IMR-90 (cell line): ENCODE measurements around the gene ACOT7. TPM values are rescaled to one million over a fixed set of nuclear protein-coding genes. Genes with fewer than 3 reads are reported as not detected.

Experiments used
- ATAC-seq: fragments of 200-7000 bp; cut with Tn5 transposase; 2 replicates; pipeline ENCODE4 v1.9.1; 2020; ENCODE audit warnings: low read depth, mild to moderate bottlenecking, moderate library complexity
- BruUV-seq: library from RNA; stranded (reverse); fragments of 400-500 nt; replicated peaks from 2 replicates; lab custom pipeline; 2021; lab: Mats Ljungman, UMichigan
- CTCF ChIA-PET: fragments of 300-600 bp; formaldehyde crosslinking; extraction: SDS; loops from one replicate; lab custom pipeline; 2021; ENCODE audit warnings: antibody characterized with exemption; lab: Yijun Ruan, JAX
- POLR2A ChIA-PET: fragments of 300-600 bp; sonication (Branson Sonifier 250); formaldehyde crosslinking; loops from one replicate; lab custom pipeline; 2022; ENCODE audit warnings: antibody characterized with exemption; ENCODE audit not compliant: unreplicated experiment; lab: Charles Lee
- DNase-seq: peaks from one replicate; pipeline ENCODE4 v3.0.0; 2013
- H2AFZ ChIP-seq: replicated peaks from 2 replicates; pipeline ENCODE3; 2013; ENCODE audit warnings: low read length, mild to moderate bottlenecking; ENCODE audit not compliant: poor library complexity
- H2AK5ac ChIP-seq: 2 replicates; pipeline ENCODE4 v1.6.1; 2013; ENCODE audit warnings: low read depth, low read length, inconsistent platforms
- H2AK9ac ChIP-seq: replicated peaks from 2 replicates; pipeline ENCODE3; 2013; ENCODE audit warnings: mild to moderate bottlenecking, low read depth, low read length, moderate library complexity; ENCODE audit not compliant: poor library complexity
- H2BK120ac ChIP-seq: 2 replicates; pipeline ENCODE4 v1.6.1; 2013; ENCODE audit warnings: low read depth, low read length, inconsistent platforms
- H2BK15ac ChIP-seq: 3 replicates; pipeline ENCODE4 v1.6.1; 2013; ENCODE audit warnings: low read depth, low read length, inconsistent platforms
- H2BK20ac ChIP-seq: 2 replicates; pipeline ENCODE4 v1.6.1; 2013; ENCODE audit warnings: low read depth, mild to moderate bottlenecking, inconsistent platforms, low read length, moderate library complexity
- H2BK5ac ChIP-seq: 2 replicates; pipeline ENCODE4 v1.6.1; 2013; ENCODE audit warnings: mild to moderate bottlenecking, low read depth, low read length, inconsistent platforms; ENCODE audit not compliant: poor library complexity, severe bottlenecking
- H3K14ac ChIP-seq: replicated peaks from 2 replicates; pipeline ENCODE4 v1.6.1; 2013; ENCODE audit warnings: low read depth, low read length, inconsistent platforms
- H3K18ac ChIP-seq: 2 replicates; pipeline ENCODE4 v1.6.1; 2013; ENCODE audit warnings: low read depth, low read length, control low read depth
- H3K23ac ChIP-seq: 2 replicates; pipeline ENCODE4 v1.6.1; 2013; ENCODE audit warnings: low read depth, low read length, inconsistent platforms
- H3K27ac ChIP-seq: 2 replicates; pipeline ENCODE4 v1.5.1; 2013; ENCODE audit warnings: mild to moderate bottlenecking, control low read depth, low read length; ENCODE audit not compliant: insufficient read depth
- H3K27me3 ChIP-seq: 2 replicates; pipeline ENCODE4 v1.6.1; 2013; ENCODE audit warnings: low read length; ENCODE audit not compliant: control insufficient read depth, insufficient read depth
- H3K36me3 ChIP-seq: 2 replicates; pipeline ENCODE4 v1.6.1; 2013; ENCODE audit warnings: low read length, mixed read lengths; ENCODE audit not compliant: control insufficient read depth, insufficient read depth
- H3K4ac ChIP-seq: 2 replicates; pipeline ENCODE4 v1.6.1; 2013; ENCODE audit warnings: low read depth, low read length, inconsistent platforms
- H3K4me1 ChIP-seq: 2 replicates; pipeline ENCODE4 v1.6.1; 2013; ENCODE audit warnings: low read length, mixed read lengths; ENCODE audit not compliant: control insufficient read depth, insufficient read depth
- H3K4me2 ChIP-seq: 2 replicates; pipeline ENCODE4 v1.6.1; 2013; ENCODE audit warnings: low read depth, mild to moderate bottlenecking, control low read depth, low read length, moderate library complexity
- H3K4me3 ChIP-seq: 2 replicates; pipeline ENCODE4 v1.5.1; 2013; ENCODE audit warnings: low read depth, mild to moderate bottlenecking, control low read depth, low read length, moderate library complexity; ENCODE audit not compliant: insufficient read depth
- H3K56ac ChIP-seq: 2 replicates; pipeline ENCODE4 v1.6.1; 2013; ENCODE audit warnings: low read length, inconsistent platforms; ENCODE audit not compliant: insufficient read depth; ENCODE audit errors: extremely low read depth
- H3K79me1 ChIP-seq, 2 experiments: 2 replicates each; pipeline ENCODE4 v1.6.1; 2013; ENCODE audit warnings: low read length in 2 of 2, inconsistent platforms in 1 of 2, low read depth in 1 of 2
- H3K9ac ChIP-seq: 2 replicates; pipeline ENCODE4 v1.6.1; 2013; ENCODE audit warnings: low read depth, low read length, control low read depth
- H3K9me1 ChIP-seq: 2 replicates; pipeline ENCODE4 v1.6.1; 2013; ENCODE audit warnings: low read length, inconsistent platforms; ENCODE audit not compliant: insufficient read depth
- H3K9me3 ChIP-seq: 2 replicates; pipeline ENCODE4 v1.6.1; 2013; ENCODE audit warnings: low read length; ENCODE audit not compliant: control insufficient read depth, insufficient read depth
- H4K20me1 ChIP-seq: 2 replicates; pipeline ENCODE4 v1.6.1; 2013; ENCODE audit warnings: low read length, inconsistent platforms; ENCODE audit not compliant: insufficient read depth
- H4K5ac ChIP-seq: 2 replicates; pipeline ENCODE4 v1.6.1; 2013; ENCODE audit warnings: mild to moderate bottlenecking, low read depth, low read length, control low read depth
- H4K8ac ChIP-seq, 2 experiments: 2 replicates each; pipeline ENCODE4 v1.6.1; 2013; ENCODE audit warnings: low read depth in 2 of 2, low read length in 2 of 2, control low read depth in 1 of 2, inconsistent platforms in 1 of 2
- H4K91ac ChIP-seq: 2 replicates; pipeline ENCODE4 v1.6.1; 2013; ENCODE audit warnings: low read depth, low read length, inconsistent platforms; ENCODE audit not compliant: insufficient read depth
- BHLHE40 ChIP-seq: fragments of 150-350 bp; IDR thresholded peaks from 2 replicates; pipeline ENCODE4 v1.6.1; 2016; ENCODE audit warnings: mild to moderate bottlenecking, low read depth, low read length
- CEBPB ChIP-seq: IDR thresholded peaks from 2 replicates; pipeline ENCODE4 v1.6.1; 2012; ENCODE audit warnings: low read depth, low read length, improper control_type of control experiment
- CHD1 ChIP-seq: IDR thresholded peaks from 2 replicates; pipeline ENCODE4 v1.6.1; 2012; ENCODE audit warnings: low read depth, low read length, improper control_type of control experiment
- ELK1 ChIP-seq: fragments of 150-350 bp; IDR thresholded peaks from 2 replicates; pipeline ENCODE4 v1.6.1; 2016; ENCODE audit warnings: low read depth, mild to moderate bottlenecking, low read length, moderate library complexity, borderline replicate concordance
- FOS ChIP-seq: fragments of 150-350 bp; IDR thresholded peaks from 2 replicates; pipeline ENCODE4 v1.6.1; 2016; ENCODE audit warnings: low read depth, low read length
- MAZ ChIP-seq: IDR thresholded peaks from 2 replicates; pipeline ENCODE4 v1.6.1; 2012; ENCODE audit warnings: low read depth, mild to moderate bottlenecking, low read length, improper control_type of control experiment, moderate library complexity, borderline replicate concordance
- NFE2L2 ChIP-seq: fragments of 150-350 bp; IDR thresholded peaks from 2 replicates; pipeline ENCODE4 v1.6.1; 2016; ENCODE audit warnings: low read depth, mild to moderate bottlenecking, low read length
- RAD21 ChIP-seq: IDR thresholded peaks from 2 replicates; pipeline ENCODE4 v1.6.1; 2012; ENCODE audit warnings: low read length, improper control_type of control experiment
- RFX5 ChIP-seq: IDR thresholded peaks from 2 replicates; pipeline ENCODE4 v1.8.0; 2012; ENCODE audit warnings: low read depth, mild to moderate bottlenecking, low read length, moderate library complexity
- SMC3 ChIP-seq: fragments of 150-350 bp; IDR thresholded peaks from 2 replicates; pipeline ENCODE4 v1.6.1; 2016; ENCODE audit warnings: low read depth, mild to moderate bottlenecking, antibody characterized with exemption, low read length, moderate library complexity
- WGBS, 2 experiments: methylation state at CpG; one replicate each; pipeline versions ENCODE4 v1.1.5 to v1.1.7; 2013; ENCODE audit warnings: missing lambda C conversion rate in 2 of 2; ENCODE audit not compliant: insufficient read length in 1 of 2; ENCODE audit errors: extremely low coverage in 2 of 2; 5-methylcytosine and 5-hydroxymethylcytosine counted together
- dilution Hi-C: fragments of 300-500 bp; cut with HindIII; formaldehyde crosslinking; loops from one replicate; pipeline ENCODE4 v1.14.3; 2018; ENCODE audit warnings: low sequenced_read_pairs; ENCODE audit not compliant: unreplicated experiment
- in situ Hi-C: fragments of 300-500 bp; cut with MboI; formaldehyde crosslinking; loops from 3 replicates; pipeline ENCODE4 v1.14.3; 2019; ENCODE audit warnings: low sequenced_read_pairs, inconsistent platforms, mixed read lengths
- intact Hi-C: fragments of 100-400 bp; cut with micrococcal nuclease; formaldehyde crosslinking; loops from 2 replicates; pipeline ENCODE4 v1.10.0; 2022
- polyA plus RNA-seq, 3 experiments: library from polyadenylated mRNA; depleted of rRNA; stranded (reverse); fragments of >200 nt; gene quantifications; 2 replicates each; pipeline ENCODE4 v1.2.3, GENCODE V29; 2012; ENCODE audit warnings: low replicate concordance in 1 of 3
- total RNA-seq: library from RNA; depleted of rRNA; stranded (reverse); fragments of >200 nt; gene quantifications from 2 replicates; pipeline ENCODE4 v1.2.3, GENCODE V29; 2012
- TF ChIP-seq, protein P1 (sequence below): conservative IDR thresholded peaks from 2 replicates; pipeline ENCODE4 v1.5.1; 2012; ENCODE audit warnings: mild to moderate bottlenecking, low read depth, low read length, improper control_type of control experiment
- TF ChIP-seq, protein P2 (sequence below): fragments of 150-350 bp; IDR thresholded peaks from 2 replicates; pipeline ENCODE4 v1.6.1; 2017; ENCODE audit warnings: mild to moderate bottlenecking, antibody characterized with exemption, low read length, low read depth

The ACOT7 gene
- total and polyA plus RNA-seq, 2 of the 4 experiments (the other 2 are of a cell fraction) = 51.6 to 242 TPM

DNA sequence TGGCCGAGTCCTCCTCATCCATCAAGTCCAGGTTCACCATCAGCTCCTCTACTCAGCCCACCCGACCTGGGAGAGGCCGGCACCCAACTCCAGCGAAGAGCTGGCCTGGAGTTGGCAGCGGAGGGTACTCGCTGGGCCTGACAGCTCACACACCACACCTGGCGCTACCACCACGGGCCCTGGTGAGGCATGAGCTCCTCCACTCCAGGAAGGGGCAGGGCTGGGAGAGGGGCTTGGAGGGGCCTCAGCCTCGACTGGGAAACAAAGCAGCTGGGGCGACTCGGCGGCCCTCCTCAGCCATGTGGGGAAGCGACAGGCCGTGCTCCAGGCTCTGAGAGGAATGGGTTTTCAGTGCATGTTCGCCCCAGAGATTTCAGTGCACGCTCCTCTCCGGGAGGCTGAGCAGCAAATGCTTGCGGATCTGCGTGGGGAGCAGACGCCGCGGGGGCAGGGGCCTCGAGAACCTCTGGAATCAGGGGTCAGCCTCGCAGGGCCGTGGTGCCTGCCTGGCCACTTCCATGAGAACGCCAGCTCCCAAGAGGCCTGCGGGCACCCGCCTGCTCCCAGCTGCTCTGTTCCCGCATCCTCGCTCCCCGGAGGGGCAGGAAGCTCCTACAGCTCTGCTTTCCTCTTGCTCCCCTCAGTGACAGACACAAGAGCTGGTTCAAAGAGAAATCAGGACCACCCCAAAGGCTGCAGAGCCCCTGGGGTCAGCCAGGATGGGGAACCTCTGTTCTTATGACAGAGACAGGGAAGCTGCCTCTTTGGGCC, 113.8 kb downstream of the ACOT7 start:
- no peak overlapping the region for H3K4me3 ChIP-seq
- no peak overlapping the region for H4K8ac ChIP-seq
- H2BK20ac ChIP-seq = no peak overlapping the region
- no peak overlapping the region for H4K5ac ChIP-seq
- no peaks in the 10 kb centered on the region for H3K9me3 ChIP-seq
- intact Hi-C loops = no loop called here
- TF ChIP-seq RAD21 (no peak), FOS (no peak), BHLHE40 (no peak), NFE2L2 (no peak), RFX5 (no peak), CHD1 (no peak), SMC3 (no peak), CEBPB (no peak), MAZ (no peak), ELK1 (no peak)
- TF ChIP-seq, protein P1, sequence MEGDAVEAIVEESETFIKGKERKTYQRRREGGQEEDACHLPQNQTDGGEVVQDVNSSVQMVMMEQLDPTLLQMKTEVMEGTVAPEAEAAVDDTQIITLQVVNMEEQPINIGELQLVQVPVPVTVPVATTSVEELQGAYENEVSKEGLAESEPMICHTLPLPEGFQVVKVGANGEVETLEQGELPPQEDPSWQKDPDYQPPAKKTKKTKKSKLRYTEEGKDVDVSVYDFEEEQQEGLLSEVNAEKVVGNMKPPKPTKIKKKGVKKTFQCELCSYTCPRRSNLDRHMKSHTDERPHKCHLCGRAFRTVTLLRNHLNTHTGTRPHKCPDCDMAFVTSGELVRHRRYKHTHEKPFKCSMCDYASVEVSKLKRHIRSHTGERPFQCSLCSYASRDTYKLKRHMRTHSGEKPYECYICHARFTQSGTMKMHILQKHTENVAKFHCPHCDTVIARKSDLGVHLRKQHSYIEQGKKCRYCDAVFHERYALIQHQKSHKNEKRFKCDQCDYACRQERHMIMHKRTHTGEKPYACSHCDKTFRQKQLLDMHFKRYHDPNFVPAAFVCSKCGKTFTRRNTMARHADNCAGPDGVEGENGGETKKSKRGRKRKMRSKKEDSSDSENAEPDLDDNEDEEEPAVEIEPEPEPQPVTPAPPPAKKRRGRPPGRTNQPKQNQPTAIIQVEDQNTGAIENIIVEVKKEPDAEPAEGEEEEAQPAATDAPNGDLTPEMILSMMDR = no peak
- TF ChIP-seq, protein P2, sequence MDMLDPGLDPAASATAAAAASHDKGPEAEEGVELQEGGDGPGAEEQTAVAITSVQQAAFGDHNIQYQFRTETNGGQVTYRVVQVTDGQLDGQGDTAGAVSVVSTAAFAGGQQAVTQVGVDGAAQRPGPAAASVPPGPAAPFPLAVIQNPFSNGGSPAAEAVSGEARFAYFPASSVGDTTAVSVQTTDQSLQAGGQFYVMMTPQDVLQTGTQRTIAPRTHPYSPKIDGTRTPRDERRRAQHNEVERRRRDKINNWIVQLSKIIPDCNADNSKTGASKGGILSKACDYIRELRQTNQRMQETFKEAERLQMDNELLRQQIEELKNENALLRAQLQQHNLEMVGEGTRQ = no peak
- H2AK5ac ChIP-seq = no peak overlapping the region
- H3K23ac ChIP-seq = no peak overlapping the region
- dilution Hi-C loops = no loop called here
- ChIA-PET POLR2A (no interaction called here), CTCF (no interaction called here)
- WGBS, 2 experiments = 77% methylated on average over 16 of the region's 31 CpGs; no CpG with 5 or more reads in 1 of the 2 experiments
- H2BK5ac ChIP-seq = no peak overlapping the region
- H3K79me1 ChIP-seq = peaks cover 0 to 13% of the 10 kb centered on the region in 2 experiments; a peak in 2 of 4 replicates
- no peak overlapping the region for H3K14ac ChIP-seq
- DNase-seq (no peak), ATAC-seq (no peak)
- H4K20me1 ChIP-seq = no peaks in the 10 kb centered on the region
- H3K27me3 ChIP-seq = no peaks in the 10 kb centered on the region
- no peak overlapping the region for H2AFZ ChIP-seq
- H3K4me1 ChIP-seq = peaks cover 14% of the 10 kb centered on the region
- no peak overlapping the region for H2AK9ac ChIP-seq
- H3K27ac ChIP-seq = no peak overlapping the region
- no TSS peak for BruUV-seq
- H3K36me3 ChIP-seq = no peaks in the 10 kb centered on the region
- H2BK120ac ChIP-seq = no peak overlapping the region
- peaks cover 6% of the 10 kb centered on the region; the same call in 1 of the 2 replicates for H3K9me1 ChIP-seq
- H3K18ac ChIP-seq = no peak overlapping the region
- in situ Hi-C loops = no loop called here
- no peak overlapping the region for H4K91ac ChIP-seq
- H2BK15ac ChIP-seq = no peak overlapping the region
- no peak overlapping the region for H3K9ac ChIP-seq
- no peak overlapping the region for H3K4ac ChIP-seq
- no peak overlapping the region for H3K4me2 ChIP-seq
- no peak overlapping the region for H3K56ac ChIP-seq
